ENCODE results near the gene TAF1B.
"Not testable (repeated sequence)": the region's sequence is repeated elsewhere in the genome, so short reads cannot be mapped to it uniquely, and the experiment has no call there.

The TAF1B gene

DNA sequence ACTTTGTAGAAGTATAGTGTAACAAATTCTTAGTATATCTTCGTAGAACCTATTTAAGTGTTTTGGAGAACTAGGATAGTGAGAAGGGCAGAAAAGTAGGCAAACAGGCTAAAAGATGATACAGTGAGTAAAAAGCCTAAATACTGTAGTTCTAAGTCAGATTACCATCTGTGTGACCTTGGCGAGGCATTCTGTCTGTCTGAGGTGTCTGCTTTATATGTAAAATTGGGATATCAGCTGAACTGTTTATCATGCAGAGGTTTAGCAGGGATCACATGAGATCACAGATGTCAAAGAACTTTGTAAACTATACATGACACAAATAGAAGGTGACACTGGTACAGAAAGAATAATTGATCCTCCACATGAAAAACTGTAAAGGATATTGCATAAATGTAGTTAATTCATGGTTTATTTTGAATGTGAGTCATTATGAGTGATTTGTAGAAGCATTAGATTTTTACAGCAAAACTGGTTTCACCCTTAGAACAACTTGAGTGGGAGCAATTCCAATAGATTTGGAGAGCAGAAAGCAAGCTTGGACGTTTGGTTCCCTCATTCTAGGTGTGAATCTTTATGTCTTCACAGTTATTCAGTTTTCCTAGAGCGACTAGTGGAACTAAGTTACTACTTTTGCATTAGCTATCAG lies 41.9 kb downstream of the TAF1B start:
- DNase-seq (ENCODE audit: low spot score) = no peak

DNA sequence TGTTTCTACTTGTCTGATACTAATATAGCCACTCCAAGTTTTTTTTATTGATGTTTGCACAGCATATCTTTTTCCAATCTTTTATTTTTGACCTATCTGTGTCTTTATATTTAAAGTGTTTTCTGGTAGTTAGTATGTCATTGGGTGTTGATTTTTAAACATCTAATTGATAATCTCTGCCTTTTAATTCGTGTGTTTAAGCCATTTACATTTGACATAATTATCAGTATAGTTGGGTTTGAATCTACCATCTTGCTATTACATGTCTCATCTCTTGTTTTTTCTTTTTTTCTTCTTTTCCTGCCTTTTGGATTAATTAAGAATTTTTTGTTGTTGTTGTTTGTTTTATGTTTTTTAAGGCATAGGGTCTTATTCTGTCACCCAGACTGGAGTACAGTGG lies 44.2 kb downstream of the TAF1B start:
- no peak for DNase-seq (ENCODE audit: low spot score)

DNA sequence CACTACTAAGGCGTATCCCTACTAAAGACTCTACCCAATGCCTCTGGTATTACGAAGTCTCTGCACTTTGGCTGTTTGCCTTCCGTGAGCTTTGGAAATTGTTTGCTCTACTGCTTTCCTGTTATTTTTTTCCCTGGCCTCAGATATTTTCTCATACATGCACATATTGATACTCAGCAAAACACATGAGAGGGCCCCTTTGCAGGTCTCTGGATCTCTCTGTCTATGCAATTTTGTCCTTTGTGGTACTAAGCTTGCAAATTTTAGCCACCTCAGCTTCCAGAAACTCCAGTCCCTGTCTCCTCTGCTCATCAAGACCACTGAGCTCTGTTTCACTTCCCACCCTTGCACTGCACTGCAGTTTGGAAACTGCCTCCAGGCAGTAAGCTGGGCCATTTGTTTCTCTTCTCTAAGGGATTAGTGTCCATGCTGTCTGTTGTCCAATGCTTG lies 46.6 kb downstream of the TAF1B start:
- no peak for DNase-seq (ENCODE audit: low spot score)

DNA sequence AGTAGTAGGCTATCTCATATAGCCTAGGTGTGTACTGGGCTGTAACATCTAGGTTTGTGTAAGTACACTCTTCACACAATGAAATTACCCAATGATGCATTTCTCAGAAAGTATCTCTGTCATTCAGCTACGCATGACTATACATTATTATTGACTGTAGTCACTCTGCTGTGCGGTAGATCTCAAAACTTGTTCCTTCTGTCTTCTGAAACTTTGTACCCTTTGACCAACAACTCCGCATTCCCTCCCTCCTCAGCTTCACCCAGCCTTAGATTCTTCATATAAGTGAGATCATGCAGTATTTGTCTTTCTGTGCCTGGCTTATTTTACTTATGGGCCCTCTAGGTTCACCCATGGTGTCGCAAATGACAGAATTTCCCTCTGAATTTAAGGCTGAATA lies 49.0 kb downstream of the TAF1B start:
- DNase-seq (ENCODE audit: low spot score) = no peak

DNA sequence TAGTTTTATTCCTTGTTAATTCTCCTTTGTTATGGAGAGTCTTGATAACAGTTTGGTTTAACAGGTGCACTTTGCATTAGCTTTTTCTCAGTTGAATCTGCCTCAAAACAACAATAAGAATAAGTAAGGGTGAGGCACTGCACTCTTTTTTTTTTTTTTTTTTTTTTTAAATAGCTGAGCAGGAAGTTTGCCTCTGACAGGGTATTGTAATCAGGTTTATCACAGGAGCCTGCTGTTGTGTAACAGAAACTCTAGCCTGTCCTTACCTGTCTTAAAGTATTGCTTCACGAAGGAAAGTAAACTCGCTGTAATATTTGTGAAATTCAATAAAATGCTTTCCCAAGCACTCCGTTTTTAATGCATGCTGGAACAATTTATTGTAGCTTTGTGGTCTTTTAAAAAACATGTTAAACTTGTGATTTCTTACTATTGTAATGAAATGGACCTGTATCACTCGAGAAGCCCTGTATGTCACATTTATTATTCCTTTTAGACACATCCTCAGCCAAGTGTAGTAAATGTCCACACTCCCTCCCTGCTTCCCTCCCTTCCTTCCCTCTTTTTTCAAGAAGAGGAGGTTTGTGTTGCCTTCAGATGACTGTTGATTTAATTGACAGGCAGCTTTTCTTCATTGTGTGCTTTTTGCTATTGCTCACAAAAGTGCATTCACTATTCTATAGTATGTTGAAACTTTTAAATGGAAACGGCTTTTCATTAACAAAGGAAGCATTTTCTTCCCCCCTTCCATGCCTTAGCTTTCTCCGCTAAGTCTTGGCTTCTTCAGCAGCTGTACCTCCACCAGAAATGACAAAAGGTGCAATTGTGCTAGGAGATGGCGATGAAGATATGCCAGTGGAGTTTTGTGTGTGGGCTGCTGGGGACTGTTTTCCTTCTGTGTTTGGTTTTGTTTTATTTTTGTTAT lies 52.7 kb downstream of the TAF1B start:
- no peak for DNase-seq (ENCODE audit: low spot score)

DNA sequence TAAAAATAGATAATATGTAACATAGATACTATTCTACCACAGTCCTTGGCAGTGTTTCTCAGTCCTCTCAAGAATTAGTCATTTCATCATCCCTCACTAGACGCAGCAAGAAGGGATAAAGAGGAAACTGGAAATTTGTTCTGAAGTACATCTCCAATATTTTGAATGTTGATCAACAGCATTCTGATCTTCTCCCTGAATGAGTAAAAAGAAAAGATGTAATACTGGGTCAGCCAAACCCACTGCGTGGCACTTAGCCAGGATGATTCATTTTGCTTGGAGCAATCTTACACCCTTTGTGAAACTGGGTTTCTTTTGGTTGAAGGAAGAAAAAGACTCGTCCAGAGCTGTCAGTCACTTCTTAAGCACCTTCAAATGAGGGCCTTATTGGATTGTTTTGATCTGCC lies 54.1 kb downstream of the TAF1B start:
- DNase-seq (ENCODE audit: low spot score) = peak; percentile 1

DNA sequence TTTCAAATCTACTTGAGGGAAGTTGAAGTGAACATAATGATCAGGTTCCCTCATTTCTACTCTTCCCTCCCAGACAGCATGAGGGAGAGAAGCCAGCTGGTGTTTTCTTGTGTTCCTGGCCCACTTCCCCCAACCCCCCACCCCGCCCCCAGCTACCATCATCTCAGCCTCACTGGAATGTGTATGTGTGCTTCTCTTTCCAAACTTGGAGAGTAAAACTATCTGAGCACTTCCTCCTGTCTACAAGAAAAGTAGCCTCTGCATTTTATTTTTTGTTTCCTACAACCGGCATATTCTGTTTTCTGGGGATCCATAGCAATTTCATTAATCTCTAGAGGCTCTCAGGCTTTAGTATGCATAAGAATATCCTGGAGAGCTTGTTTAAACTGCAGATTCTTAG lies 54.6 kb downstream of the TAF1B start:
- DNase-seq (ENCODE audit: low spot score) = no peak

DNA sequence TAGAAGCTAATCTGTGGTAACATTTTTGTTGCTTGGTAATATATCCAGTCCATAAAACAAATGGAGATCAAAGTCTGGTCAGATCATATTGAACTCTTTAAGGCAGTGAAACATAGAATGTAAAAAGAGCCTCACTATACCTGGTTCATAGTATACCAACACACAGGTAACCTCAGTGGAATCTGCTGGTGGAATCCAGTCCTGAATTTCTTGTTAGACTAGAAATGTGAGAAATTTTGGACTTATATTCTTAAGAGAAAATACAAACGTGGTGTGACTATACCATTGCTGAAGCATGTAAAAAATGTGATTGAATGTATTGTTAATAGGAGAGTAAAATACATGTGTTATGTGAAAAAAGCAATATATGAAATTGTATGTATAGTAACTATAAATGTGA lies 62.1 kb downstream of the TAF1B start:
- DNase-seq (ENCODE audit: low spot score) = no peak

DNA sequence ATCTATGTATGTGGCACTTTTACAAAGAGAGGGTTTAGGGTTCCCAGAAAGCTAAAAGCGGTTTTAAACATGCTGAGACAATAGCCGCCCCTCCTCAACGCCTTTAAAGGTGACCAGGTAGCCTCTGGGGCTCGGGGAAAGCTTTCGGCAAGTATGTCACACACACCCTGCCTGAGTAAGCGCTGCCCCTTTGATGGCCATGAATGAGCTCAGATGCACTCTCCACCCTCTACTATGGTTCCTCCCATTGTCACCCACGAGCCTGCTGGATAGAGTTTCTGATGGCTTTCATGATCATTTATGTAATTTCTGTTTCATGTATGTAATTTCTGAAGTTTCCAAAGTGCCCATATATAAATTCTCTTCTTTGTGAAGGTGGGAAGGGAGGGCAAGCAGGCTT lies 64.1 kb downstream of the TAF1B start:
- no peak for DNase-seq (ENCODE audit: low spot score)

DNA sequence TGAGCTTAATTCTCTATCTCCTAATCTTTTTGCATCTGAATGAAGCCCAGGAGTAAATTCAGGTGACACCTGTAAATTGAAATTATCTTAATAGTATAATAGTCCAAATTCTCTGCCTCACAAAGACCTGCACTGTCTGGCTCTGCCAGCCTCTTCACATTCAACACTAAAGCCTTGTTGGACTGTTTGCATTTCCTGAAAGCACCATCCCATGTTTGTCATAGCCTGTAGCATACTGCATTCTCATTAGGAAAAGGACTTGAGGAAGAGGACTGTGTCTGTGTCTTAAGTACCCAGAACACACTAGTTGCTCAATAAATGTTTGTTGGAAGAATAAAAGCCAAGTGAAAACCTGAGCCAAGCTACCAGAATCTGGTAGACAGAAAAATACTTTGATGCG lies 65.4 kb downstream of the TAF1B start:
- DNase-seq (ENCODE audit: low spot score) = no peak

DNA sequence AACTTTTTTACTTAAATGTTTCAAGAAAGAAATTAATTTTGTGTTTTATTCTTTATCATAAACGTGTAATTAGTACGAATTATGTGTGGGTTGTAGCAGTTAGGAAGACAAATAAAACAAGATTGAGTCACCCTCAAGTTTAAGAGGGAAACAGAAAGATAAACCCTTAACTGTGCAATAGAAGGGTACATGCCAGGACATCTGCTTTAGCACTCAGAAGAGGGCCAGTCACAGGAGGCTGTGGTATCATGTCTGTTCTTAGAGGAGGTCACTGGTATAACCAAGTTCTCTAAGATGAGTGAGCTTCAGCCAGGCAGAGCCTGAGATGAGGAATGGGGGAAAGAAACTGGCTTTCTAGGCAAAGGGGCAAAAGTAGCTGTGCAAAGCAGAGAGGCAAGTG lies 65.8 kb downstream of the TAF1B start:
- DNase-seq (ENCODE audit: low spot score) = no peak

DNA sequence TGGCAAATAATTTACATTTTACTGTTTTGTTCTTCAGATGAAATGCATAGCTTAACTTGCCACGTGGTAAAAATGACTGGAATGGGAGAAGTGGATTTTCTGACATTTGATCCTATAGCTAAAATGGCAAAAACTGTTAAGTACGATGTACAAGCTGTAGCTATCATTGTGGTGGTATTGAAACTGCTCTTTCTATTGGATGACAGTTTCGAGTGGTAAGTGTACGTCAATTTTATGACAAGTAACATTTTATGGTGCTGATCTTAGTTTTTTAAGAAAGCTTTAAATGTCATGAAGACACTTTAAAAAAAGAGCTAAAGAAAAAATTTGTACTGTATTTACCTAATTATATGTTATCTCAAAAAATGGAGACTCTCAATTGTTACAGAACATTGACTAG lies 67.4 kb downstream of the TAF1B start:
- DNase-seq (ENCODE audit: low spot score) = no peak

DNA sequence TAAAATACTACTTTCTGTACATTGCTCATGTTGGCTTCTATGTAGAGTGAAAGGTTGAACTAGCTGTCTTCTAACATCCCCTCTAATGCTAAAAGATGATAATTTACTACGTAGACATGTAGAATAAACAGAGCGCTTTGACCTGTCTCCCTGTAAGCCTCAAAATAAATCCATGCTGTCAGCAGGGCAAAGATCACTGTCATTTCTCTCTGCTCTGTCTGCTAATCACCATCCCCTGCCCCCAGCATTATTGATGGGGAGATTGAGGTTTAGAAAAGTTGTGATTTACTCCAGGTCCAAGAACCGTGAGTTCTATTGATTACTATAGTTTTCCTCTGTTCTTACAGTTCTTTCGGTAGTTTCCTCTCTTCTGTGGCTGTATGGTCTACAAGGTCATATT lies 69.2 kb downstream of the TAF1B start:
- DNase-seq (ENCODE audit: low spot score) = no peak

DNA sequence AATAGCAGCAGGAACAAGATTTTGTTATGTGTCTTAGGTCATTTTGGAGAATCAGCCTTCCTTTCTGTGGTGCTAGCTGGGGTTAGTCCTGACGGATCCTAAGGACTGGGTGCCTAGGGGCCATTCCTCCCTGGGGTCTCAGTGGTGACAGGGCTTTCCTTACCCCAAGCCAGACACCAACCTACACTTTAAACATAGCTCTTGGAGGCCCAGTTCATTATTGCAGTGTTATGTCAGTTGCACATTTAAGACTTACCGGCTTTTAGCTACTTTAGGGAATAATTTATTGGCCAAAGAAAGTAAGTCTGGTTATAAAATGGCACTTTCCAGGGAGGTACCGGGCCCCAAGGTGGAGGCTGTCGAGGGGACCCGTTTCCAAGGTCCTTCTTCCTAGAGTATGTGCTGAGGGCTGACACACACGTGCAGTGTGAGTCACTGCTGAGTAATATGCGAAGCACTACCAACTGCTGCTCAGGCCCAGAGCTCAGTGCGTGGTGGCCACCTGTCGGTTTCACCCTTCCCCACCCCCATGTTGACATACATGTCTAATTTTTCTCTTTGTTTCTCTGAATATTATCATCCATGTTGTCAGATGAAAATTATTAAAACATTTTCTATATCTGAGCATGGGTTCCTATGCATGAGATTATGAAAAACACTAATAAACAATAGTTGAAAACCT lies 71.3 kb downstream of the TAF1B start:
- DNase-seq (ENCODE audit: low spot score) = peak; percentile 30

DNA sequence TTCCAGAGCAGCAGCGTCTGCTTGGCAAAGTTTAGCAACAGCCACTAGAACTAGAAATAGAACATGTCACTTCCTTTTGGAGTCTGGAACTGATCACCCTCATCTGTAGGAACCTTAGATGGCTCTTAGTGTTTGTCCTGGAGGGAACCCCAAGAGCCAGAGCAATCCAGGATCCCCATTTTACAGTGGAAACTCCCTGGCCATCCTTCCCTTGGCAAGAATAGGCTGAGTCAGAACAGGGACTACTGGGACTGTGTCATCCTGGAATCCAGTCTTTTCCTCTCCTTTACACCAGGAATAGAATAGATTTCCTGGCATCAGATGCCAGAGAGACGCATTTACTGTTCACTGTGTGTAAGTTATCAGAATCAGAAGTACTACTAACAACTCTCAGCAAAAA lies 75.0 kb downstream of the TAF1B start:
- DNase-seq (ENCODE audit: low spot score) = no peak

DNA sequence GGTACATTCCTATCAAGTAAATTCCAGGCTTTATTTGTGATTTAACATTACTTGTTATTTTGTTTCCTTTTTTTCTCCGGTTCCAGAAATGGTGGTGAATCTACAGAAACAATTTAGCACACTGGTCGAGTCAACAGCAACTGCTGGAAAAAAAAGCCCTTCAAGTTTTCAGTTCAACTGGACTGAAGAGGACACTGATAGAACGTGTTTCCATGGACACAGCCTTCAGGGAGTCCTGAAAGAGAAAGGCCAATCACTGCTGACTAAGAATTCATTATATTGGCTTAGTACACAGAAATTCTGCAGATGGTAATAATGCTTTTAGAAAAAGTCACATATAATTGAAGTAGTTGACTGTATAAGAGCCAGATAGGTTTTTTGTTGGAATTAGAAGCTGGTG lies 76.2 kb downstream of the TAF1B start:
- DNase-seq (ENCODE audit: low spot score) = no peak

DNA sequence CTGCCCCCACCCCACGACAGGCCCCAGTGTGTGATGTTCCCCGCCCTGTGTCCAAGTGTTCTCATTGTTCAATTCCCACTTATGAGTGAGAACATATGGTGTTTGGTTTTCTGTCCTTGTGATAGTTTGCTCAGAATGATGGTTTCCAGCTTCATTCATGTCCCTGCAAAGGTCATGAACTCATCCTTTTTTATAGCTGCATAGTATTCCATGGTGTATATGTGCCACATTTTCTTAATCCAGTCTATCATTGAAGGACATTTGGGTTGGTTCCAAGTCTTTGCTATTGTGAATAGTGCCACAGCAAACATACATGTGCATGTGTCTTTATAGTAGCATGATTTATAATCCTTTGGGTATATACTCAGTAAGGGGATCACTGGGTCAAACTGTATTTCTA lies 83.7 kb downstream of the TAF1B start:
- DNase-seq (ENCODE audit: low spot score) = not testable (repeated sequence)

DNA sequence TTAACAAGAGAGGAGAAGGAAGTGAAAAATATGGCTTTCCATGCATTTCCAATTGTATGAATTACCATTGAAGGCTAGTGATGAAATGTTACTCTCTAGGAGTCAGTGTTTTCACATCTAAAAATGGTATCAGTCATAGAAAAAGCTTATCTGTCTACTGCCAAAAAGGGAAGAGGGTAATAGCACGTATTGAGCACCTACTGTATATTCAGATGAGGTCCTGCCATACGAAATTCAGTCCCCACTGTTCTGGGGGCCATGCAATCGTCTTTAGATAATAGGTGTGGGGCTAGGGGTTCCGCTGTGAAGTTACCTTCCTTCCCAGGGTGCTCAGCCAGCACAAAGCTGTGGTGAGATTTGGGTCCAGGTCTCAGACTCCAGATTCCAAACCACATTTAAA lies 94.0 kb downstream of the TAF1B start:
- DNase-seq (ENCODE audit: low spot score) = no peak

DNA sequence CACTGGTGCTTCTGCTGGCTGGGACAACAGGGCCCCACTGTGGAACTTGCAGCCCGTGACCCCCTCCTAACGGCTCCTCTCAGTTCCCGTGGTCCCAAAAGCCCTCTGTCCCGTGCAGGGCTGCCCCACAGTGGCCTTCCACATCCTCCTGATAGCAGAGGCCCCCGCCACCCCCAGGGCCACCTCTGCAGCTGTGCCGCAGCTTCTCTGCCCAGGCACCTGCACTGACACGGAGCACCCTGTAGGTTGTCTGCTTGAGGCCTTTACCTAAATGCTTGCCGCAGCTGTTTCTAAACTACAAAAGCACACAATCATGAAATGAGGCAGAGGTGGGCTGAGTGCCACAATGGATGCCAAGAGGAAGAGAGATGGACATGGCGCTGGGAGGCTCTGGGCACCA lies 94.7 kb downstream of the TAF1B start:
- DNase-seq (ENCODE audit: low spot score) = no peak

DNA sequence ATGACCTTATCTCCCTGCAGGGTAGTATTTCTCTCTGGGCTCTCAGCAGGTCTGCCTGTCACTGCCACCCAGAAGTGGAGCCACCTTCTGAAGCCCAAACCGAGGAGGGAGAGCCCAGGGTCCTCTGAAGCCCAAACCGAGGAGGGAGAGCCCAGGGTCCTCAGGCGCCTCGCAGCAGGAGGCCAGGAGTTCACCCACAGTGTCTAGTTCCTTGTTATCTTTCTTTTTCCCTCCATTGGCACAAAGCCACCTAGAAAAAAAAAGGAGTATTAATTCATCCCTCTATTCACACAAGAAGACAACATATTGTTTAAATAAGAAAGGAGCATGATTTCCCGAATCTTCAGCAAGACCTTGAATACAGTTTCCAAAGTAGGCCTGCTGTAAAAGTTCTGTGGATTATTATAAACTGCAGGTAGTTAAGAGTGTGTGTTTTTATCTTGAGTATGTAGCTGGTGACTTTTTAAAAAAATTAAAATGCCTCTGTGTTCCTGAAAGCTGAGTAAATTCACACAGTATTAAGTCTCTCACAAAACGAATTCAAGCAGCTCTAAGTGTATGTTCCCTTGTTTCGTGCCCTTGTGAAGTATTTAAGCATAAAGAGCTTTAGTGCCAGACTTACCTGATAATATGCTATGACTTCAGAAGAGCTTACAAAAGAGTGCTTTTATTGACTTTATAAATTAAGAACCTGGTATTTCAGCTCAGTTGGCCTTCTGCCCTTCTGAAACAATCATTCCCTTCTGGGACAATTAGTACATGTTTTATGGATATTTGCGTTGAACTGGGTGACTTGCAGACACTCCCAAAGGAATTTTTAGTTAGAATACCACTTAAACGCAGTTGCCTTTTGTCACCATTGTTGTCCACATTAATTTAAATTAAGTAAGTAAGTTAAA lies 96.6 kb downstream of the TAF1B start:
- DNase-seq (ENCODE audit: low spot score) = no peak

DNA sequence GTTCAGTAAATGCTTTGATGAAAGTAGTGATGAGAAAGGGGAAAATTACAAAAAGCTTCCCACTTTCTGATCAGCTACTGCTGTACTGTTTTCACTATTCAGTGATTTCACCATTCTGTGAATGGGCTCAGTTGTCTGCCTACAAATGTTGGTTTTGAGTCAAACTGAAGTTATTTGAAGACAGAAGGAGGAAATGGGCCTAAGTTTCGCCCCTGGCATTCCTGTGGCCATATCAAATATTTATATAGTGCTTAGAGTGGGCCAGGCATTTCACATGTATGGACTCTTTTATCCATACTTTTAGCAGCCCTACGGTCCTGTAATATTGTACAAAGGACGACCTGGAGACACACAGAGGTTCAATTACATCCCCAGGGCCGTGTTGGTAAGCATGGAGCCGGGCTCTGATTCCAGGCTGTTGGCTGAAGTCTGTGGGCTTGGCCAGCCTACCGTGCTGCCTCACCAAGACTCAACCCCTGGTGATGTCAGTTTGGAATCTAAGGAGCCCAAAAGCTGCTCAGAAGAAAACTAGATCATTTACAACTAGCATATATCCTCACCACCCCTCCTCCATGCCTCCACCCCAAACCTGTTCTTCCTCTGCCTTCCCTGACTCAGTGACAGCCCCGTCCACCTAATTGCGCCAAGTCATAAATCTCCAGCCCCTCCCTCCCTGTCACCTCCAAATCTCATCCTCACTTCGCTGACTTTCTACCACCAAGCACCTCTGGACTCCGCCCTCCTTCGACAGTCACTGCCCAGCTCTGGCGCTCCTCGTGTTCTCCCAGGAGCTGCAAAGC lies 98.1 kb downstream of the TAF1B start:
- no peak for DNase-seq (ENCODE audit: low spot score)

Data from CD4-positive, alpha-beta T cell treated with Interleukin-2 at 100 ng/mL for 4 hours (primary cell).